ENCODE measurements around the gene LCN9. TPM values are rescaled to one million over a fixed set of nuclear protein-coding genes. Genes with fewer than 3 reads are reported as not detected.

The LCN9 gene
- total and polyA plus RNA-seq, 2 experiments from 2014 or later = not detected

DNA sequence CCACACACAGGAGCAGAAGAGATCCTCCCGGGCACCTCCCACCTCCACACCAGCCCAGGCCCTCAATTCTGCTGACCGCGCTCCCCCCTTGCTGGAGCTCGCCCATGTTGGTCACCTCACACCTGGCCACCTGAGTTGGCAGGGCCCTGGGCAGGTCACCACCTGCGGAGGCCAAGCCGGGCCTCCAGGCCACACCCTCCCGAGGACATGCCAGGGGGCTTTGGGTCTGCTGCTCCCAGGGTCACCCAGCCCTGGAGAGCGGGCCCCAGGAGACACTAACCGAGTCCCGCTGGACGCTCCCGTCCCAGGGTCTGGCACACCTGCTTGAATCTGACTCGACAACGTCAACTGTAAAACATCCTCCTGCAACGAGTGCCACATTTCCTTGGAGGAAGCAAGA lies 34.1 kb downstream of the LCN9 start:
- H3K27me3 Mint-ChIP-seq (ENCODE audit: insufficient read depth, low read depth, poor library complexity) = peaks cover 6% of the 10 kb centered on the region
- H3K4me3 Mint-ChIP-seq = no peak overlapping the region
- no peak for TF ChIP-seq ZNF331 (CRISPR knock-in tag; IDR thresholded peaks at IDR 0.05; ENCODE audit: low read depth)
- TF ChIP-seq ZNF114 (CRISPR knock-in tag; IDR thresholded peaks at IDR 0.05) = no peak
- no peak for TF ChIP-seq CREB1 (CRISPR knock-in tag; IDR thresholded peaks at IDR 0.05; ENCODE audit: low read depth)
- TF ChIP-seq NANOG (IDR thresholded peaks at IDR 0.05; ENCODE audit: borderline replicate concordance) = no peak
- TF ChIP-seq, protein P1, sequence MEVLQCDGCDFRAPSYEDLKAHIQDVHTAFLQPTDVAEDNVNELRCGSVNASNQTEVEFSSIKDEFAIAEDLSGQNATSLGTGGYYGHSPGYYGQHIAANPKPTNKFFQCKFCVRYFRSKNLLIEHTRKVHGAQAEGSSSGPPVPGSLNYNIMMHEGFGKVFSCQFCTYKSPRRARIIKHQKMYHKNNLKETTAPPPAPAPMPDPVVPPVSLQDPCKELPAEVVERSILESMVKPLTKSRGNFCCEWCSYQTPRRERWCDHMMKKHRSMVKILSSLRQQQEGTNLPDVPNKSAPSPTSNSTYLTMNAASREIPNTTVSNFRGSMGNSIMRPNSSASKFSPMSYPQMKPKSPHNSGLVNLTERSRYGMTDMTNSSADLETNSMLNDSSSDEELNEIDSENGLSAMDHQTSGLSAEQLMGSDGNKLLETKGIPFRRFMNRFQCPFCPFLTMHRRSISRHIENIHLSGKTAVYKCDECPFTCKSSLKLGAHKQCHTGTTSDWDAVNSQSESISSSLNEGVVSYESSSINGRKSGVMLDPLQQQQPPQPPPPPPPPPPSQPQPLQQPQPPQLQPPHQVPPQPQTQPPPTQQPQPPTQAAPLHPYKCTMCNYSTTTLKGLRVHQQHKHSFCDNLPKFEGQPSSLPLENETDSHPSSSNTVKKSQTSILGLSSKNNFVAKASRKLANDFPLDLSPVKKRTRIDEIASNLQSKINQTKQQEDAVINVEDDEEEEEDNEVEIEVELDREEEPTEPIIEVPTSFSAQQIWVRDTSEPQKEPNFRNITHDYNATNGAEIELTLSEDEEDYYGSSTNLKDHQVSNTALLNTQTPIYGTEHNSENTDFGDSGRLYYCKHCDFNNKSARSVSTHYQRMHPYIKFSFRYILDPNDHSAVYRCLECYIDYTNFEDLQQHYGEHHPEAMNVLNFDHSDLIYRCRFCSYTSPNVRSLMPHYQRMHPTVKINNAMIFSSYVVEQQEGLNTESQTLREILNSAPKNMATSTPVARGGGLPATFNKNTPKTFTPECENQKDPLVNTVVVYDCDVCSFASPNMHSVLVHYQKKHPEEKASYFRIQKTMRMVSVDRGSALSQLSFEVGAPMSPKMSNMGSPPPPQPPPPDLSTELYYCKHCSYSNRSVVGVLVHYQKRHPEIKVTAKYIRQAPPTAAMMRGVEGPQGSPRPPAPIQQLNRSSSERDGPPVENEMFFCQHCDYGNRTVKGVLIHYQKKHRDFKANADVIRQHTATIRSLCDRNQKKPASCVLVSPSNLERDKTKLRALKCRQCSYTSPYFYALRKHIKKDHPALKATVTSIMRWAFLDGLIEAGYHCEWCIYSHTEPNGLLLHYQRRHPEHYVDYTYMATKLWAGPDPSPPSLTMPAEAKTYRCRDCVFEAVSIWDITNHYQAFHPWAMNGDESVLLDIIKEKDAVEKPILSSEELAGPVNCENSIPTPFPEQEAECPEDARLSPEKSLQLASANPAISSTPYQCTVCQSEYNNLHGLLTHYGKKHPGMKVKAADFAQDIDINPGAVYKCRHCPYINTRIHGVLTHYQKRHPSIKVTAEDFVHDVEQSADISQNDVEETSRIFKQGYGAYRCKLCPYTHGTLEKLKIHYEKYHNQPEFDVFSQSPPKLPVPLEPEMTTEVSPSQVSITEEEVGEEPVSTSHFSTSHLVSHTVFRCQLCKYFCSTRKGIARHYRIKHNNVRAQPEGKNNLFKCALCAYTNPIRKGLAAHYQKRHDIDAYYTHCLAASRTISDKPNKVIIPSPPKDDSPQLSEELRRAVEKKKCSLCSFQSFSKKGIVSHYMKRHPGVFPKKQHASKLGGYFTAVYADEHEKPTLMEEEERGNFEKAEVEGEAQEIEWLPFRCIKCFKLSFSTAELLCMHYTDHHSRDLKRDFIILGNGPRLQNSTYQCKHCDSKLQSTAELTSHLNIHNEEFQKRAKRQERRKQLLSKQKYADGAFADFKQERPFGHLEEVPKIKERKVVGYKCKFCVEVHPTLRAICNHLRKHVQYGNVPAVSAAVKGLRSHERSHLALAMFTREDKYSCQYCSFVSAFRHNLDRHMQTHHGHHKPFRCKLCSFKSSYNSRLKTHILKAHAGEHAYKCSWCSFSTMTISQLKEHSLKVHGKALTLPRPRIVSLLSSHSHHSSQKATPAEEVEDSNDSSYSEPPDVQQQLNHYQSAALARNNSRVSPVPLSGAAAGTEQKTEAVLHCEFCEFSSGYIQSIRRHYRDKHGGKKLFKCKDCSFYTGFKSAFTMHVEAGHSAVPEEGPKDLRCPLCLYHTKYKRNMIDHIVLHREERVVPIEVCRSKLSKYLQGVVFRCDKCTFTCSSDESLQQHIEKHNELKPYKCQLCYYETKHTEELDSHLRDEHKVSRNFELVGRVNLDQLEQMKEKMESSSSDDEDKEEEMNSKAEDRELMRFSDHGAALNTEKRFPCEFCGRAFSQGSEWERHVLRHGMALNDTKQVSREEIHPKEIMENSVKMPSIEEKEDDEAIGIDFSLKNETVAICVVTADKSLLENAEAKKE (CRISPR knock-in tag; IDR thresholded peaks at IDR 0.05) = no peak
- TF ChIP-seq, protein P2, sequence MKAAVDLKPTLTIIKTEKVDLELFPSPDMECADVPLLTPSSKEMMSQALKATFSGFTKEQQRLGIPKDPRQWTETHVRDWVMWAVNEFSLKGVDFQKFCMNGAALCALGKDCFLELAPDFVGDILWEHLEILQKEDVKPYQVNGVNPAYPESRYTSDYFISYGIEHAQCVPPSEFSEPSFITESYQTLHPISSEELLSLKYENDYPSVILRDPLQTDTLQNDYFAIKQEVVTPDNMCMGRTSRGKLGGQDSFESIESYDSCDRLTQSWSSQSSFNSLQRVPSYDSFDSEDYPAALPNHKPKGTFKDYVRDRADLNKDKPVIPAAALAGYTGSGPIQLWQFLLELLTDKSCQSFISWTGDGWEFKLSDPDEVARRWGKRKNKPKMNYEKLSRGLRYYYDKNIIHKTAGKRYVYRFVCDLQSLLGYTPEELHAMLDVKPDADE (IDR thresholded peaks at IDR 0.05) = no peak
- no peak for TF ChIP-seq JUNB (IDR thresholded peaks at IDR 0.05; ENCODE audit: unreplicated experiment)
- no peak for TF ChIP-seq STAT1 (IDR thresholded peaks at IDR 0.05; ENCODE audit: unreplicated experiment)
- TF ChIP-seq POLR2AphosphoS5 (IDR thresholded peaks at IDR 0.05; ENCODE audit: low read depth) = no peak
- TF ChIP-seq EZH2phosphoT487 (IDR thresholded peaks at IDR 0.05; ENCODE audit: unreplicated experiment) = no peak
- no peak for TF ChIP-seq EZH2 (IDR thresholded peaks at IDR 0.05; ENCODE audit: low read depth, unreplicated experiment)
- H3K27ac Mint-ChIP-seq = no peak overlapping the region
- Histone ChIP-seq H3K79me2 (replicated peaks; ENCODE audit: insufficient read depth) (no peaks in the 10 kb centered on the region), H3K4me1 (ENCODE audit: insufficient read depth) (no peaks in the 10 kb centered on the region), H3K4me2 (no peak overlapping the region), H2AFZ (no peak overlapping the region), H3K36me3 (ENCODE audit: insufficient read depth) (no peaks in the 10 kb centered on the region), H3K9me2 (ENCODE audit: insufficient read depth) (no peaks in the 10 kb centered on the region), H3K27me3 (ENCODE audit: insufficient read depth) (0 out of 2 replicates have a peak, but pooled peaks cover 3% of the 10 kb centered on the region), H3F3A (replicated peaks; ENCODE audit: low read depth) (no peaks in the 10 kb centered on the region), H3K27ac (ENCODE audit: low read depth) (no peak overlapping the region), H4K20me1 (replicated peaks; ENCODE audit: insufficient read depth) (no peaks in the 10 kb centered on the region), H3K4me3 (no peak overlapping the region)
- ATAC-seq (no peak), DNase-seq (ENCODE audit: low spot score) (no peak)
- H3K4me1 Mint-ChIP-seq = no peaks in the 10 kb centered on the region
- no peaks in the 10 kb centered on the region for H3K36me3 Mint-ChIP-seq (ENCODE audit: low read depth)
- H3K9me3 Mint-ChIP-seq = no peaks in the 10 kb centered on the region
